MM.1S (cell line): ENCODE data around the gene CHST7.
"Not testable (repeated sequence)": the region's sequence is repeated elsewhere in the genome, so short reads cannot be mapped to it uniquely, and the experiment has no call there.

Experiments used
- DNase-seq: peaks from one replicate; pipeline ENCODE4 v3.0.0-alpha.2; 2015
- H2AFZ ChIP-seq: fragments of 300-600 bp; sonication (generic); 2 replicates; pipeline ENCODE4 v1.6.0; 2016; ENCODE audit warnings: antibody characterized with exemption, low read length
- H3F3A ChIP-seq: fragments of 300-600 bp; sonication (generic); 2 replicates; pipeline ENCODE4 v1.6.1; 2016; ENCODE audit warnings: mild to moderate bottlenecking, antibody characterized with exemption, low read length, moderate library complexity, mixed read lengths; ENCODE audit not compliant: insufficient read depth
- H3K27ac ChIP-seq: fragments of 300-600 bp; sonication (generic); 2 replicates; pipeline ENCODE4 v1.5.1; 2016; ENCODE audit warnings: mild to moderate bottlenecking, low read length
- H3K27me3 ChIP-seq: fragments of 300-600 bp; sonication (generic); replicated peaks from 2 replicates; pipeline ENCODE4 v1.6.0; 2016; ENCODE audit warnings: low read length; ENCODE audit not compliant: insufficient read depth
- H3K36me3 ChIP-seq: fragments of 300-600 bp; sonication (generic); replicated peaks from 2 replicates; pipeline ENCODE4 v1.6.1; 2016; ENCODE audit warnings: mild to moderate bottlenecking, low read length, mixed read lengths; ENCODE audit not compliant: insufficient read depth
- H3K4me1 ChIP-seq: fragments of 300-600 bp; sonication (generic); 2 replicates; pipeline ENCODE4 v1.6.1; 2016; ENCODE audit warnings: low read length, mixed read lengths
- H3K4me2 ChIP-seq: fragments of 300-600 bp; sonication (generic); 2 replicates; pipeline ENCODE4 v1.6.0; 2016; ENCODE audit warnings: low read depth, low read length
- H3K4me3 ChIP-seq: fragments of 300-600 bp; sonication (generic); 2 replicates; pipeline ENCODE4 v1.5.1; 2016; ENCODE audit warnings: low read length, mixed read lengths
- H3K79me2 ChIP-seq: fragments of 300-600 bp; sonication (generic); 2 replicates; pipeline ENCODE4 v1.6.1; 2016; ENCODE audit warnings: mixed run types, low read length, mixed read lengths
- H3K9ac ChIP-seq: fragments of 300-600 bp; sonication (generic); 2 replicates; pipeline ENCODE4 v1.6.1; 2016; ENCODE audit warnings: low read length, mixed read lengths
- H3K9me2 ChIP-seq: fragments of 300-600 bp; sonication (generic); replicated peaks from 2 replicates; pipeline ENCODE4 v1.6.1; 2016; ENCODE audit warnings: mild to moderate bottlenecking, low read length, mixed read lengths; ENCODE audit not compliant: insufficient read depth
- H3K9me3 ChIP-seq: fragments of 300-600 bp; sonication (generic); replicated peaks from 2 replicates; pipeline ENCODE4 v1.6.1; 2016; ENCODE audit warnings: mild to moderate bottlenecking, low read length, mixed read lengths; ENCODE audit not compliant: insufficient read depth
- H4K20me1 ChIP-seq: fragments of 300-600 bp; sonication (generic); 2 replicates; pipeline ENCODE4 v1.6.1; 2016; ENCODE audit warnings: mild to moderate bottlenecking, low read length, moderate library complexity, mixed read lengths; ENCODE audit not compliant: insufficient read depth
- EZH2 ChIP-seq: fragments of 300-600 bp; sonication (generic); optimal IDR thresholded peaks from 2 replicates; pipeline ENCODE3; 2017; ENCODE audit warnings: low read depth, mild to moderate bottlenecking, antibody characterized with exemption, low read length, mixed read lengths
- EZH2phosphoT487 ChIP-seq: fragments of 300-600 bp; sonication (generic); IDR thresholded peaks from 2 replicates; pipeline ENCODE4 v1.6.1; 2018; ENCODE audit warnings: antibody characterized with exemption, low read length
- TF ChIP-seq, protein P1 (sequence below): fragments of 300-600 bp; sonication (generic); IDR thresholded peaks from 2 replicates; pipeline ENCODE4 v1.5.1; 2016; ENCODE audit warnings: antibody characterized with exemption, low read length, mixed read lengths

The CHST7 gene

GRCh38 chrX:46531442-46531841 lies 42.1 kb upstream of the CHST7 start:
- Histone ChIP-seq H3K36me3 (no peaks in the 10 kb centered on the region), H3K4me1 (no peaks in the 10 kb centered on the region), H3K27ac (no peak overlapping the region), H3K27me3 (no peaks in the 10 kb centered on the region), H3K4me3 (no peak overlapping the region), H3K9ac (no peak overlapping the region), H3K9me2 (no peaks in the 10 kb centered on the region), H4K20me1 (no peaks in the 10 kb centered on the region), H2AFZ (no peak overlapping the region), H3K4me2 (no peak overlapping the region), H3K9me3 (no peaks in the 10 kb centered on the region), H3K79me2 (no peaks in the 10 kb centered on the region), H3F3A (no peaks in the 10 kb centered on the region)
- TF ChIP-seq, protein P1, sequence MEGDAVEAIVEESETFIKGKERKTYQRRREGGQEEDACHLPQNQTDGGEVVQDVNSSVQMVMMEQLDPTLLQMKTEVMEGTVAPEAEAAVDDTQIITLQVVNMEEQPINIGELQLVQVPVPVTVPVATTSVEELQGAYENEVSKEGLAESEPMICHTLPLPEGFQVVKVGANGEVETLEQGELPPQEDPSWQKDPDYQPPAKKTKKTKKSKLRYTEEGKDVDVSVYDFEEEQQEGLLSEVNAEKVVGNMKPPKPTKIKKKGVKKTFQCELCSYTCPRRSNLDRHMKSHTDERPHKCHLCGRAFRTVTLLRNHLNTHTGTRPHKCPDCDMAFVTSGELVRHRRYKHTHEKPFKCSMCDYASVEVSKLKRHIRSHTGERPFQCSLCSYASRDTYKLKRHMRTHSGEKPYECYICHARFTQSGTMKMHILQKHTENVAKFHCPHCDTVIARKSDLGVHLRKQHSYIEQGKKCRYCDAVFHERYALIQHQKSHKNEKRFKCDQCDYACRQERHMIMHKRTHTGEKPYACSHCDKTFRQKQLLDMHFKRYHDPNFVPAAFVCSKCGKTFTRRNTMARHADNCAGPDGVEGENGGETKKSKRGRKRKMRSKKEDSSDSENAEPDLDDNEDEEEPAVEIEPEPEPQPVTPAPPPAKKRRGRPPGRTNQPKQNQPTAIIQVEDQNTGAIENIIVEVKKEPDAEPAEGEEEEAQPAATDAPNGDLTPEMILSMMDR, result no peak
- TF ChIP-seq EZH2phosphoT487, result no peak
- TF ChIP-seq EZH2, result no peak
- no peak for DNase-seq

DNA sequence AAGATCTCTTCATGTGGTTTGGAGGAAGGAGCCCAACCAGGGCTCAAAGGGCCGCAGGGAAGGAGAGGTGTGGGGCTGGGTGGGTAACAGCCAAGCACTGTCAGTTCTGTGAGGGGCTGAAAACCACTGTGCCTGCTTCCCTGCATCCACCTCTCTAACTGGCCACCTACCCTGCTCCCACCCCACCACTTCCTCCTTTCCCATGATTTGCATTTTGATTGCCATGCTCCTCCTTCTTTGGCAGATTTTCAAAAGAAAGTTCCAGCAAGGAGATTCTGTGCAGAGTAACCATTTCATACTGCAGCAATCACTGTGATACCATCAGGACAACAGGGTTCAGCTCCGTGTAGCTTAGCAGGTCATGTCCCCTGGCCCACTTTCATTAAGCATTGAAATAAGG lies 30.1 kb upstream of the CHST7 start:
- H3K4me1 ChIP-seq, result peaks cover 9% of the 10 kb centered on the region; the same call in 1 of the 2 replicates
- TF ChIP-seq EZH2 (no peak), EZH2phosphoT487 (no peak)
- TF ChIP-seq, protein P1, result no peak
- H2AFZ ChIP-seq, result no peak overlapping the region
- H3K27me3 ChIP-seq, result no peaks in the 10 kb centered on the region
- H3K4me2 ChIP-seq, result no peak overlapping the region
- no peaks in the 10 kb centered on the region for H3K36me3 ChIP-seq
- H3K27ac ChIP-seq, result no peak overlapping the region
- H3K79me2 ChIP-seq, result peaks cover 38% of the 10 kb centered on the region
- no peaks in the 10 kb centered on the region for H3K9me2 ChIP-seq
- H3F3A ChIP-seq, result no peaks in the 10 kb centered on the region
- no peak overlapping the region for H3K9ac ChIP-seq
- H4K20me1 ChIP-seq, result no peaks in the 10 kb centered on the region
- no peaks in the 10 kb centered on the region for H3K9me3 ChIP-seq
- no peak for DNase-seq
- H3K4me3 ChIP-seq, result no peak overlapping the region

DNA sequence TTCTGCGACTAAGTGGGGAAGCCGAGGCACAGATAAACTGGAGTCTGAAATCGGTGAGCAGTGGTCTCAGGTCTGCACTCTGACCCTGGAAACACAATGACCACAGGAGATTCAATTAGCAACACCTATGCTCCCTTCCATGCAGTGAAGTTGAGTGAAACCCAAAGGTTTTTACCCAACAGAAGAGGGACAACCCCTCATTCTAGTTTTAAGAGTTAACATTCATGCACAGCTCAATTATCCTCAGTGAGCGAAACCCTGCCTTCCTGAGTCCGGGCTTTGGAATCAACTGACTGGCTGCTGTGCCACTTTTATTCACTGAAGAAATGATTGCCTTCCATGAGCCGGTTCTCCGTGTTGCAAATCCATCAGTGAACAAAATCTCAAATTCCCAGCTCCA lies 29.0 kb upstream of the CHST7 start:
- not testable (repeated sequence) for H3K36me3 ChIP-seq, H3K9me3 ChIP-seq, H3K9me2 ChIP-seq, DNase-seq, H3K4me1 ChIP-seq, H4K20me1 ChIP-seq, H3F3A ChIP-seq, H3K27ac ChIP-seq, H3K27me3 ChIP-seq
- H3K4me2 ChIP-seq, result peak overlapping the region; percentile 69
- peak overlapping the region; percentile 75 for H3K4me3 ChIP-seq
- peaks cover 42% of the 10 kb centered on the region for H3K79me2 ChIP-seq
- peak overlapping the region; percentile 92 for H3K9ac ChIP-seq
- H2AFZ ChIP-seq, result peak overlapping the region; percentile 65

DNA sequence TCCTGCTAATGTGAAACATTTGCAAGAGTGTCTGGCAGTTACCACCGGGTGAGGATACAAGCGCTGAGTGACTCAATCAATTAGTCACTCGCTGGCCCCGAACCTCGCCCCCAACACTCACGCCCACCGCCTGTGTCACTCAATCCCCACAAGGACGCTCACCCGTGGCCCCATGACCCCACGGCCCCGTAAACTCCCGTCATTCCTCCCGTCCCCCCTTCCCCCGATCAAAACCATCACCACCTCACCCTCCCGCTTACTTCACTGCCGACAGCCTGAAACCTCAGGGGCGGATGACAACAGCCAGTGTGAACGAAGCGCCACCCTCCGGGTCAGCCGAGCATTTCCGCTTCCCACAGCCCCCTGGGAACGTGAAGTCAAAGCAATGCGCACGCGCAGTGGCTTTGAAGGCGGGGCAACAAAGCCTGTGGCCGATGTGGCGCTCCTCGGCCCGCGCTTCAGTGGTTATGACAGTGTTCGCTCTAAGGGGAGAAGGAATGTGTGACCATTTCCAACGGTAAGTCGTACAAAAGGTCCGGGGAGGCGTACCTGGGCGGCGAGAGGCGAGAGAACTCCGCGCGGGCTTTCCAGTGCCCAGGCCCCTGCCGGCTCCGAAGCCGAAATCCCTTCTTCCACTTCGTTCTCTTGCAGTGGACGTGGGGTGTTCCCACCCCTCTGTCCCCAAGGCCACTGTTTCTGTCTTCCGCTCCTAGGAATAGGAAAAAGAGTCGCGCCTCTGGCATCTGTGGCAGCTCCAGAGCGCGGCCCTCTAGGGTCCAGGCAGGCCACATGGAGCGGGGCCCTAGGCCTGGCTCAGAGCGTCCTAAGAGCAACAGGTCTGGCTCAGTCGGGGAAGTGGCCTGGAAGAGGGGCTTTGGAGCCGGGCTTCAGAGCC lies 28.2 kb upstream of the CHST7 start, which contains the start of gene ZNF674:
ZNF674 (minus strand) TSS at position 311 of the 895 bp plus-strand sequence. CDS start 3,334 bp downstream, outside the sequence.
- Histone ChIP-seq H3K27ac (peak within 1 kb of the TSS; percentile 31; the same call in 1 of the 2 replicates), H3K9me3 (no peaks in the 10 kb centered on the region), H3K4me3 (peak within 1 kb of the TSS; percentile 75), H3K4me1 (peaks cover 9% of the 10 kb centered on the region; the same call in 1 of the 2 replicates), H3K4me2 (peak within 1 kb of the TSS; percentile 78), H2AFZ (peak within 1 kb of the TSS; percentile 65), H3K36me3 (no peaks in the 10 kb centered on the region), H3K79me2 (peaks cover 42% of the 10 kb centered on the region), H4K20me1 (no peaks in the 10 kb centered on the region), H3K27me3 (no peaks in the 10 kb centered on the region), H3K9me2 (no peaks in the 10 kb centered on the region), H3K9ac (peak within 1 kb of the TSS; percentile 92), H3F3A (no peaks in the 10 kb centered on the region)
- no peak for TF ChIP-seq EZH2phosphoT487
- TF ChIP-seq, protein P1, result peak; percentile 34
- DNase-seq, result peak; percentile 91
